Peyer's patch (tissue), 4 donors: ENCODE measurements around the gene SCN2B.

Experiments used
- POLR2A ChIP-seq, 2 donors: fragments of 450-650 bp; IDR thresholded peaks; one replicate each; pipeline ENCODE4 v1.5.1; 2017; ENCODE audit warnings: antibody characterized with exemption in 2 of 2, mild to moderate bottlenecking in 2 of 2, moderate library complexity in 2 of 2
- TF ChIP-seq, protein P1 (sequence below), 6 experiments: fragments of 450-650 bp in 4 of 6; fragments of 200-600 bp in 2 of 6; sonication (generic) in 1 of 6; IDR thresholded peaks; one replicate each; pipeline ENCODE4 v1.5.1; 2017 to 2019; ENCODE audit warnings: antibody characterized with exemption in 6 of 6, mild to moderate bottlenecking in 3 of 6, moderate library complexity in 1 of 6

- TF ChIP-seq, protein P1, sequence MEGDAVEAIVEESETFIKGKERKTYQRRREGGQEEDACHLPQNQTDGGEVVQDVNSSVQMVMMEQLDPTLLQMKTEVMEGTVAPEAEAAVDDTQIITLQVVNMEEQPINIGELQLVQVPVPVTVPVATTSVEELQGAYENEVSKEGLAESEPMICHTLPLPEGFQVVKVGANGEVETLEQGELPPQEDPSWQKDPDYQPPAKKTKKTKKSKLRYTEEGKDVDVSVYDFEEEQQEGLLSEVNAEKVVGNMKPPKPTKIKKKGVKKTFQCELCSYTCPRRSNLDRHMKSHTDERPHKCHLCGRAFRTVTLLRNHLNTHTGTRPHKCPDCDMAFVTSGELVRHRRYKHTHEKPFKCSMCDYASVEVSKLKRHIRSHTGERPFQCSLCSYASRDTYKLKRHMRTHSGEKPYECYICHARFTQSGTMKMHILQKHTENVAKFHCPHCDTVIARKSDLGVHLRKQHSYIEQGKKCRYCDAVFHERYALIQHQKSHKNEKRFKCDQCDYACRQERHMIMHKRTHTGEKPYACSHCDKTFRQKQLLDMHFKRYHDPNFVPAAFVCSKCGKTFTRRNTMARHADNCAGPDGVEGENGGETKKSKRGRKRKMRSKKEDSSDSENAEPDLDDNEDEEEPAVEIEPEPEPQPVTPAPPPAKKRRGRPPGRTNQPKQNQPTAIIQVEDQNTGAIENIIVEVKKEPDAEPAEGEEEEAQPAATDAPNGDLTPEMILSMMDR (IDR thresholded peaks at IDR 0.05): no peak
- no peak for TF ChIP-seq POLR2A (IDR thresholded peaks at IDR 0.05)
Observed at GRCh38 chr11:118147502-118147901, 28.9 kb downstream of the SCN2B start.
